Mammary epithelial cell (primary cell): Measurements from ENCODE around the gene LIMK2.

Source experiments
- EZH2 ChIP-seq: IDR thresholded peaks from 2 replicates; pipeline ENCODE4 v1.6.1; 2012; ENCODE audit warnings: low read length, inconsistent platforms, borderline replicate concordance
- TF ChIP-seq, protein P1 (sequence below), 2 donors: IDR thresholded peaks in 1 of 2; conservative IDR thresholded peaks in 1 of 2; 2 replicates each; pipeline ENCODE4 v1.5.1; 2011 to 2012; ENCODE audit warnings: inconsistent platforms in 2 of 2, low read length in 2 of 2, mild to moderate bottlenecking in 2 of 2, control low read depth in 1 of 2, low read depth in 1 of 2; ENCODE audit not compliant: insufficient read depth in 1 of 2; ENCODE audit errors: extremely low read depth in 1 of 2

DNA sequence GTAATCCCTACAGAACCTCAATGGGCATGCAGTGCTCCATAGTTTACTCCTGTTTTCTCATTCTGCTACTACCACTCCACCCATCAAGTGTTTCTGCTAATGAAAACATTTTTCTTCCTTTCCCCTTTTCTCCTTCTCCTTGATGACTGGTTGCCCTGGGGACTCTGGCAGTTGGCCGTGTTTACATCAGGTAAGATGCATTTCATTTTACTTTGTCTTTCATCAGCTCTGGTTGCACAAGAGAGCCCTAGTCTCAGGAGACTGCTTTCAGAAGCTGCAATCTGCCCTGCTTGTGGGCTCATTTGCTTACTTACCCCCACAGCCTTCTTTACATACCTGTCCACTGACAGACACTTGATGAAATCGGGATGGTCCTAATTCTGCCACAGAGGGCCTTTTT is 19.6 kb upstream of the LIMK2 start:
- TF ChIP-seq, protein P1, sequence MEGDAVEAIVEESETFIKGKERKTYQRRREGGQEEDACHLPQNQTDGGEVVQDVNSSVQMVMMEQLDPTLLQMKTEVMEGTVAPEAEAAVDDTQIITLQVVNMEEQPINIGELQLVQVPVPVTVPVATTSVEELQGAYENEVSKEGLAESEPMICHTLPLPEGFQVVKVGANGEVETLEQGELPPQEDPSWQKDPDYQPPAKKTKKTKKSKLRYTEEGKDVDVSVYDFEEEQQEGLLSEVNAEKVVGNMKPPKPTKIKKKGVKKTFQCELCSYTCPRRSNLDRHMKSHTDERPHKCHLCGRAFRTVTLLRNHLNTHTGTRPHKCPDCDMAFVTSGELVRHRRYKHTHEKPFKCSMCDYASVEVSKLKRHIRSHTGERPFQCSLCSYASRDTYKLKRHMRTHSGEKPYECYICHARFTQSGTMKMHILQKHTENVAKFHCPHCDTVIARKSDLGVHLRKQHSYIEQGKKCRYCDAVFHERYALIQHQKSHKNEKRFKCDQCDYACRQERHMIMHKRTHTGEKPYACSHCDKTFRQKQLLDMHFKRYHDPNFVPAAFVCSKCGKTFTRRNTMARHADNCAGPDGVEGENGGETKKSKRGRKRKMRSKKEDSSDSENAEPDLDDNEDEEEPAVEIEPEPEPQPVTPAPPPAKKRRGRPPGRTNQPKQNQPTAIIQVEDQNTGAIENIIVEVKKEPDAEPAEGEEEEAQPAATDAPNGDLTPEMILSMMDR (conservative IDR thresholded peaks at IDR 0.05 in 1 of 2, IDR thresholded peaks at IDR 0.05 in 1 of 2; ENCODE audit: extremely low read depth in 1 of 2, insufficient read depth in 1 of 2, low read depth in 1 of 2, low read length in 2 of 2) = no peak
- TF ChIP-seq EZH2 = no peak
